ENCODE data around the gene CTBP2.

The CTBP2 gene

GRCh38 chr10:125199270-125199669, 38.9 kb upstream of the CTBP2 start:
- Histone ChIP-seq H3K36me3 (ENCODE audit: control insufficient read depth, insufficient read depth, low read length) (no peaks in the 10 kb centered on the region), H3K4me3 (replicated peaks; ENCODE audit: low read depth, low read length) (no peak overlapping the region), H3K27me3 (replicated peaks; ENCODE audit: control insufficient read depth, insufficient read depth, low read length) (0 out of 2 replicates have a peak, but pooled peaks cover 1% of the 10 kb centered on the region)
- TF ChIP-seq CTCF (IDR thresholded peaks at IDR 0.05; ENCODE audit: insufficient read depth, low read length, poor library complexity, severe bottlenecking) = no peak
- no peak for DNase-seq (ENCODE audit: extremely low read depth, insufficient read length)

GRCh38 chr10:125194814-125195213, 34.5 kb upstream of the CTBP2 start:
- TF ChIP-seq CTCF (IDR thresholded peaks at IDR 0.05; ENCODE audit: insufficient read depth, low read length, poor library complexity, severe bottlenecking) = no peak
- no peak for DNase-seq (ENCODE audit: extremely low read depth, insufficient read length)
- Histone ChIP-seq H3K27me3 (replicated peaks; ENCODE audit: control insufficient read depth, insufficient read depth, low read length) (peaks cover 1% of the 10 kb centered on the region; the same call in 1 of the 2 replicates), H3K4me3 (replicated peaks; ENCODE audit: low read depth, low read length) (no peak overlapping the region), H3K36me3 (ENCODE audit: control insufficient read depth, insufficient read depth, low read length) (no peaks in the 10 kb centered on the region)

- no peaks in the 10 kb centered on the region for H3K36me3 ChIP-seq (ENCODE audit: control insufficient read depth, insufficient read depth, low read length)
- no peak for DNase-seq (ENCODE audit: extremely low read depth, insufficient read length)
Observed at GRCh38 chr10:125193306-125193877, 33.0 kb upstream of the CTBP2 start.

GRCh38 chr10:125192620-125193019, 32.3 kb upstream of the CTBP2 start:
- no peak for TF ChIP-seq CTCF (IDR thresholded peaks at IDR 0.05; ENCODE audit: insufficient read depth, low read length, poor library complexity, severe bottlenecking)
- Histone ChIP-seq H3K4me3 (replicated peaks; ENCODE audit: low read depth, low read length) (no peak overlapping the region), H3K36me3 (ENCODE audit: control insufficient read depth, insufficient read depth, low read length) (no peaks in the 10 kb centered on the region), H3K27me3 (replicated peaks; ENCODE audit: control insufficient read depth, insufficient read depth, low read length) (peaks cover 4% of the 10 kb centered on the region; the same call in 1 of the 2 replicates)
- DNase-seq (ENCODE audit: extremely low read depth, insufficient read length) = no peak

More at GRCh38 chr10:125193306-125193877, 33.0 kb upstream of the CTBP2 start:
- no peak overlapping the region for H3K4me3 ChIP-seq (replicated peaks; ENCODE audit: low read depth, low read length)
- no peak for TF ChIP-seq CTCF (IDR thresholded peaks at IDR 0.05; ENCODE audit: insufficient read depth, low read length, poor library complexity, severe bottlenecking)
- peaks cover 4% of the 10 kb centered on the region; the same call in 1 of the 2 replicates for H3K27me3 ChIP-seq (replicated peaks; ENCODE audit: control insufficient read depth, insufficient read depth, low read length)

- Histone ChIP-seq H3K27me3 (replicated peaks; ENCODE audit: control insufficient read depth, insufficient read depth, low read length) (peaks cover 4% of the 10 kb centered on the region; the same call in 1 of the 2 replicates), H3K4me3 (replicated peaks; ENCODE audit: low read depth, low read length) (no peak overlapping the region), H3K36me3 (ENCODE audit: control insufficient read depth, insufficient read depth, low read length) (no peaks in the 10 kb centered on the region)
- DNase-seq (ENCODE audit: extremely low read depth, insufficient read length) = no peak
- TF ChIP-seq CTCF (IDR thresholded peaks at IDR 0.05; ENCODE audit: insufficient read depth, low read length, poor library complexity, severe bottlenecking) = no peak
Observed at GRCh38 chr10:125192005-125192404, 31.6 kb upstream of the CTBP2 start.

- no peak for DNase-seq (ENCODE audit: extremely low read depth, insufficient read length)
- TF ChIP-seq CTCF (IDR thresholded peaks at IDR 0.05; ENCODE audit: insufficient read depth, low read length, poor library complexity, severe bottlenecking) = no peak
- Histone ChIP-seq H3K36me3 (ENCODE audit: control insufficient read depth, insufficient read depth, low read length) (no peaks in the 10 kb centered on the region), H3K4me3 (replicated peaks; ENCODE audit: low read depth, low read length) (no peak overlapping the region), H3K27me3 (replicated peaks; ENCODE audit: control insufficient read depth, insufficient read depth, low read length) (peaks cover 2% of the 10 kb centered on the region; the same call in 1 of the 2 replicates)
Observed at GRCh38 chr10:125190946-125191345, 30.6 kb upstream of the CTBP2 start.

All from GM06990 (cell line).